Measurements from ENCODE around the gene UBTF. TPM values are rescaled to one million over a fixed set of nuclear protein-coding genes. Genes with fewer than 3 reads are reported as not detected.
A peak's percentile ranks its signal among the peaks of the same experiment; 100 is the strongest.

The UBTF gene
- total RNA-seq, 1 donor from 2014 or later = 63.8 TPM

- Mint-ChIP-seq H3K9me3 (ENCODE audit: unreplicated experiment) (no peaks in the 10 kb centered on the region), H3K27me3 (ENCODE audit: unreplicated experiment) (peaks cover 29% of the 10 kb centered on the region), H3K36me3 (ENCODE audit: low read depth, unreplicated experiment) (peaks cover 46% of the 10 kb centered on the region), H3K4me1 (ENCODE audit: unreplicated experiment) (peaks cover 21% of the 10 kb centered on the region), H3K27ac (ENCODE audit: unreplicated experiment) (no peak overlapping the region), H3K4me3 (ENCODE audit: unreplicated experiment) (no peak overlapping the region)
- TF ChIP-seq CTCF (IDR thresholded peaks at IDR 0.05; ENCODE audit: unreplicated experiment) = no peak
- DNase-seq (ENCODE audit: low spot score) = no peak
These were observed 6.7 kb downstream of the UBTF start for GRCh38 chr17:44212507-44213402.

GRCh38 chr17:44211281-44212265, 7.9 kb downstream of the UBTF start:
- no peak for DNase-seq (ENCODE audit: low spot score)
- H3K4me1 Mint-ChIP-seq (ENCODE audit: unreplicated experiment) = peaks cover 11% of the 10 kb centered on the region
- no peaks in the 10 kb centered on the region for H3K9me3 Mint-ChIP-seq (ENCODE audit: unreplicated experiment)
- no peak overlapping the region for H3K27ac Mint-ChIP-seq (ENCODE audit: unreplicated experiment)
- H3K27me3 Mint-ChIP-seq (ENCODE audit: unreplicated experiment) = peaks cover 23% of the 10 kb centered on the region
- H3K36me3 Mint-ChIP-seq (ENCODE audit: low read depth, unreplicated experiment) = peaks cover 43% of the 10 kb centered on the region
- H3K4me3 Mint-ChIP-seq (ENCODE audit: unreplicated experiment) = no peak overlapping the region
- no peak for TF ChIP-seq CTCF (IDR thresholded peaks at IDR 0.05; ENCODE audit: unreplicated experiment)

DNA sequence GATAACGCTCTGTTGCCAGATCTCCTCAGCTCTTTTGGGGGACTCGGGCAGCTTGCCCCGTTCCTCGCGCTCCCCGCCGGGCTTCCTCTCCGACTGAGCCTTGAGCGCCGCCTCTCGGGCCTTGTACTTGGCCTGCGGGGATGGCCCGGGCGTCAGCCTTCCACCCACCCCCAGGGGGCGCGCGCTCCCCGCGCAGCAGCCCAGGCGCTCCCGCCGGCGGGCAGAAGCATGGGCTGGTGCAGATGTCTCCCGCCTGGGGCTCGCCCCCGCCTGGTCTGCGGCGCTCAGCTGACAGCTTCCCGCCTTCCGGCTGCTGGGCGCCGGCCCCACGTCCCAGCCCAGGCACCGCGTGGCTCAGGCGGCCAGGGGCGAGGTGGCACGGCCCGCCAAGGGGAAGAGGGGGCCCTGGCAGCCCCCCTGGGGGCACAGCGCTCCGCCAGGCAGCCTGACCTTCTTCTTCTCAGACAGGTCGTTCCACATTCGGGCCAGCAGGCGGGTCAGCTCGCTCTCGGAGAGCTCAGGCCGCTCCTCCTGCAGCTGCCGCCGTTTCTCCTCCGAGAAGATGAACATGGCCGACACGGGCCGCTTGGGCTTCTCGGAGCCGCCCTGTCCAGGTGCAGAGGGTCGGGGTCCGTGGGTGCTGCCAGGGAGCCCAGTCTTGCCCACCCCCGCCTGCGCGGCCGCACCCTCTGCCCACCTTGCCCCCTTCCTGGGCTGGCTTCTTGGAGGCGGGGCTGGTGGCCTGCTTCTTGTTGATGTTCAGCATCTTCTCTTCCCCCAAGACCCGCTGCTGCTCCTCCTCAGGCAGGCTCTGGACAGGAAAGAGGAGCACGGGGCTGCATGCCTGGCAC, 8.9 kb downstream of the UBTF start:
- Mint-ChIP-seq H3K36me3 (ENCODE audit: low read depth, unreplicated experiment) (peaks cover 33% of the 10 kb centered on the region), H3K4me3 (ENCODE audit: unreplicated experiment) (peak overlapping the region; percentile 11), H3K27ac (ENCODE audit: unreplicated experiment) (no peak overlapping the region), H3K27me3 (ENCODE audit: unreplicated experiment) (peaks cover 23% of the 10 kb centered on the region), H3K9me3 (ENCODE audit: unreplicated experiment) (no peaks in the 10 kb centered on the region), H3K4me1 (ENCODE audit: unreplicated experiment) (peaks cover 12% of the 10 kb centered on the region)
- DNase-seq (ENCODE audit: low spot score) = peak; percentile 96
- TF ChIP-seq CTCF (IDR thresholded peaks at IDR 0.05; ENCODE audit: unreplicated experiment) = peak; percentile 99

DNA sequence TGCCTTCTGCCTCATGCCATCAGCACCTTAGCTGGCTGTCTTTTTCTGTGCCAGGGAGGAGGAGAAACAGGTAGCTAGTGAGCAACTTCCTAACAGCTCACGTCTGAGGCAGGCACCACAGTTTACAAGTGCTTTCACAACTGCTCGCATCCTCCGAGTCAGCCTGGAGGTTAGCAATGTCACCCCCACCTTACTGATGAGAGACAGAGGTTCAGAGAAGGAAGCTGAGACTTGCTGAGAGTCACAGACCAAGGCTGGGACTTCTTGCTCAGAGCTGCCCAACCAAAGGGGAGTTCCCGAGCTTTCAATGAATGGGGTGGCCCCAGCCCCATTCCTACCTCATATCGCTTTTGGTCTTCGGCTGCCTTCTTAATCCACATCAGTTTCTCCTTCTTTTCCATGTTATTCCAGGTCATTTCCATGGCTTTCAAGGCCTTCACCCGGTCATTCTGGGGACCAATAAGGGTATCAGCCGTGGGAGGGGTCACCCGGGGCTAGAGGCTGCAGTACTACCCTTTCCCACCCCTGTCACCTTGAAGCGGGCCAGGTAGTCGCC, 9.6 kb downstream of the UBTF start:
- DNase-seq (ENCODE audit: low spot score) = no peak
- Mint-ChIP-seq H3K27me3 (ENCODE audit: unreplicated experiment) (peaks cover 21% of the 10 kb centered on the region), H3K9me3 (ENCODE audit: unreplicated experiment) (no peaks in the 10 kb centered on the region), H3K27ac (ENCODE audit: unreplicated experiment) (no peak overlapping the region), H3K4me1 (ENCODE audit: unreplicated experiment) (peaks cover 12% of the 10 kb centered on the region), H3K36me3 (ENCODE audit: low read depth, unreplicated experiment) (peaks cover 28% of the 10 kb centered on the region), H3K4me3 (ENCODE audit: unreplicated experiment) (peak overlapping the region; percentile 42)
- no peak for TF ChIP-seq CTCF (IDR thresholded peaks at IDR 0.05; ENCODE audit: unreplicated experiment)
